Activated B cell treated with CpG ODN at 0.5 μM for 24 hours (primary cell): ENCODE results near the gene FAM124B. TPM values are rescaled to one million over a fixed set of nuclear protein-coding genes. Genes with fewer than 3 reads are reported as not detected.

ENCODE experiments used
- ATAC-seq: fragments of 200-7000 bp; cut with Tn5 transposase; one replicate; pipeline ENCODE4 v1.10.0; 2021; ENCODE audit warnings: low read depth, mild to moderate bottlenecking, moderate library complexity
- CTCF ChIA-PET: fragments of 350-600 bp; sonication (Branson Sonifier 250); formaldehyde crosslinking; loops from one replicate; lab custom pipeline; 2021; ENCODE audit warnings: antibody characterized with exemption; lab: Charles Lee
- POLR2A ChIA-PET: fragments of 350-600 bp; sonication (Branson Sonifier 250); formaldehyde crosslinking; loops from one replicate; lab custom pipeline; 2021; ENCODE audit warnings: antibody characterized with exemption; lab: Charles Lee
- DNase-seq: peaks from one replicate; pipeline ENCODE4 v3.0.0; 2022
- H3K27ac Mint-ChIP-seq: one replicate; pipeline ENCODE4 v1.8.0; 2020; ENCODE audit warnings: mixed read lengths
- H3K27me3 Mint-ChIP-seq: one replicate; pipeline ENCODE4 v1.8.0; 2021; ENCODE audit warnings: mixed read lengths
- H3K36me3 Mint-ChIP-seq: one replicate; pipeline ENCODE4 v1.8.0; 2021; ENCODE audit warnings: low read depth, mixed read lengths
- H3K4me1 Mint-ChIP-seq: one replicate; pipeline ENCODE4 v1.8.0; 2021; ENCODE audit warnings: mixed read lengths
- H3K4me3 Mint-ChIP-seq: one replicate; pipeline ENCODE4 v1.8.0; 2020; ENCODE audit warnings: mild to moderate bottlenecking, mixed read lengths
- H3K9me3 Mint-ChIP-seq: one replicate; pipeline ENCODE4 v1.8.0; 2020; ENCODE audit warnings: mixed read lengths
- intact Hi-C: fragments of 100-400 bp; cut with micrococcal nuclease; formaldehyde crosslinking; loops from one replicate; pipeline ENCODE4 v1.15.1; 2024
- total RNA-seq: library from RNA; stranded (reverse); gene quantifications from 2 replicates; pipeline ENCODE4 v1.2.3, GENCODE V29; 2022
- TF ChIP-seq, protein P1 (sequence below): fragments of 200-600 bp; IDR thresholded peaks from one replicate; pipeline ENCODE4 v1.8.0; 2022; ENCODE audit warnings: antibody characterized with exemption, mild to moderate bottlenecking

FAM124B gene
- total RNA-seq, 1 donor from 2014 or later = not detected

GRCh38 chr2:224416656-224417360 lies 14.9 kb upstream of the FAM124B start:
- Mint-ChIP-seq H3K36me3 (no peaks in the 10 kb centered on the region), H3K9me3 (no peaks in the 10 kb centered on the region), H3K4me3 (no peak overlapping the region), H3K27ac (no peak overlapping the region), H3K4me1 (no peaks in the 10 kb centered on the region), H3K27me3 (peaks cover 13% of the 10 kb centered on the region)
- ChIA-PET POLR2A (no interaction called here), CTCF (no interaction called here)
- DNase-seq (no peak), ATAC-seq (no peak)
- intact Hi-C loops = no loop called here
- TF ChIP-seq, protein P1, sequence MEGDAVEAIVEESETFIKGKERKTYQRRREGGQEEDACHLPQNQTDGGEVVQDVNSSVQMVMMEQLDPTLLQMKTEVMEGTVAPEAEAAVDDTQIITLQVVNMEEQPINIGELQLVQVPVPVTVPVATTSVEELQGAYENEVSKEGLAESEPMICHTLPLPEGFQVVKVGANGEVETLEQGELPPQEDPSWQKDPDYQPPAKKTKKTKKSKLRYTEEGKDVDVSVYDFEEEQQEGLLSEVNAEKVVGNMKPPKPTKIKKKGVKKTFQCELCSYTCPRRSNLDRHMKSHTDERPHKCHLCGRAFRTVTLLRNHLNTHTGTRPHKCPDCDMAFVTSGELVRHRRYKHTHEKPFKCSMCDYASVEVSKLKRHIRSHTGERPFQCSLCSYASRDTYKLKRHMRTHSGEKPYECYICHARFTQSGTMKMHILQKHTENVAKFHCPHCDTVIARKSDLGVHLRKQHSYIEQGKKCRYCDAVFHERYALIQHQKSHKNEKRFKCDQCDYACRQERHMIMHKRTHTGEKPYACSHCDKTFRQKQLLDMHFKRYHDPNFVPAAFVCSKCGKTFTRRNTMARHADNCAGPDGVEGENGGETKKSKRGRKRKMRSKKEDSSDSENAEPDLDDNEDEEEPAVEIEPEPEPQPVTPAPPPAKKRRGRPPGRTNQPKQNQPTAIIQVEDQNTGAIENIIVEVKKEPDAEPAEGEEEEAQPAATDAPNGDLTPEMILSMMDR = no peak

GRCh38 chr2:224413381-224413780 lies 11.5 kb upstream of the FAM124B start:
- Mint-ChIP-seq H3K4me3 (no peak overlapping the region), H3K9me3 (no peaks in the 10 kb centered on the region), H3K27me3 (peaks cover 13% of the 10 kb centered on the region), H3K36me3 (no peaks in the 10 kb centered on the region), H3K27ac (no peak overlapping the region), H3K4me1 (no peaks in the 10 kb centered on the region)
- ChIA-PET CTCF (no interaction called here), POLR2A (no interaction called here)
- intact Hi-C loops = no loop called here
- ATAC-seq (no peak), DNase-seq (no peak)
- TF ChIP-seq, protein P1 = no peak

- CTCF ChIA-PET = interaction anchor here (1.3 kb wide), 1 partner anchor 43 kb away, joined by 4 read pairs; no protein-coding TSS in a partner anchor
- no peaks in the 10 kb centered on the region for H3K4me1 Mint-ChIP-seq
- H3K27me3 Mint-ChIP-seq = peaks cover 12% of the 10 kb centered on the region
- H3K27ac Mint-ChIP-seq = no peak overlapping the region
- intact Hi-C loops = no loop called here
- no peak overlapping the region for H3K4me3 Mint-ChIP-seq
- no peaks in the 10 kb centered on the region for H3K9me3 Mint-ChIP-seq
- ATAC-seq (no peak), DNase-seq (no peak)
- no peaks in the 10 kb centered on the region for H3K36me3 Mint-ChIP-seq
- TF ChIP-seq, protein P1 = no peak
- POLR2A ChIA-PET = no interaction called here
Measured at GRCh38 chr2:224412141-224413015, 10.5 kb upstream of the FAM124B start.

GRCh38 chr2:224410946-224411561 lies 9.1 kb upstream of the FAM124B start:
- ATAC-seq (no peak), DNase-seq (no peak)
- intact Hi-C loops = no loop called here
- Mint-ChIP-seq H3K4me3 (no peak overlapping the region), H3K36me3 (no peaks in the 10 kb centered on the region), H3K4me1 (no peaks in the 10 kb centered on the region), H3K27me3 (peaks cover 7% of the 10 kb centered on the region), H3K9me3 (no peaks in the 10 kb centered on the region), H3K27ac (no peak overlapping the region)
- TF ChIP-seq, protein P1 = no peak
- CTCF ChIA-PET = interaction anchor here (1.3 kb wide), 1 partner anchor 42 kb away, joined by 4 read pairs; no protein-coding TSS in a partner anchor
- POLR2A ChIA-PET = no interaction called here
